Lower leg skin (tissue), 4 donors: Measurements from ENCODE around the gene SLC15A3. TPM values are rescaled to one million over a fixed set of nuclear protein-coding genes. Genes with fewer than 3 reads are reported as not detected.

Source experiments
- DNase-seq, 2 donors: peaks; one replicate each; pipeline ENCODE4 v3.0.0-alpha.2; 2019; ENCODE audit warnings: low spot score in 2 of 2
- H3K4me3 ChIP-seq: fragments of 200-600 bp; sonication (generic); 2 replicates; pipeline ENCODE4 v1.5.1; 2017; ENCODE audit warnings: mild to moderate bottlenecking, low read depth; ENCODE audit not compliant: poor library complexity, severe bottlenecking
- POLR2A ChIP-seq, 2 donors: fragments of 450-650 bp; IDR thresholded peaks; one replicate each; pipeline ENCODE4 v1.6.1; 2016 to 2017; ENCODE audit warnings: antibody characterized with exemption in 2 of 2, mild to moderate bottlenecking in 1 of 2, moderate library complexity in 1 of 2
- WGBS, 2 donors: methylation state at CpG; one replicate each; pipeline ENCODE4 v1.1.5; 2018; 5-methylcytosine and 5-hydroxymethylcytosine counted together
- intact Hi-C: fragments of 100-400 bp; cut with DNase I; formaldehyde crosslinking; loops from one replicate; pipeline ENCODE4 v1.15.0; 2023; ENCODE audit warnings: low total_unique reads
- total RNA-seq, 4 donors: library from RNA; depleted of rRNA; stranded (reverse); fragments of >200 nt; gene quantifications; one replicate each; pipeline ENCODE4 v1.1.0, GENCODE V29; 2016
- TF ChIP-seq, protein P1 (sequence below), 3 donors: fragments of 450-650 bp; IDR thresholded peaks; one replicate each; pipeline ENCODE4 v1.5.1; 2016; ENCODE audit warnings: antibody characterized with exemption in 3 of 3, mild to moderate bottlenecking in 3 of 3, moderate library complexity in 2 of 3

SLC15A3 gene
- total RNA-seq, 4 donors from 2014 or later = 4.4 to 7.4 (median 5.4) TPM

DNA sequence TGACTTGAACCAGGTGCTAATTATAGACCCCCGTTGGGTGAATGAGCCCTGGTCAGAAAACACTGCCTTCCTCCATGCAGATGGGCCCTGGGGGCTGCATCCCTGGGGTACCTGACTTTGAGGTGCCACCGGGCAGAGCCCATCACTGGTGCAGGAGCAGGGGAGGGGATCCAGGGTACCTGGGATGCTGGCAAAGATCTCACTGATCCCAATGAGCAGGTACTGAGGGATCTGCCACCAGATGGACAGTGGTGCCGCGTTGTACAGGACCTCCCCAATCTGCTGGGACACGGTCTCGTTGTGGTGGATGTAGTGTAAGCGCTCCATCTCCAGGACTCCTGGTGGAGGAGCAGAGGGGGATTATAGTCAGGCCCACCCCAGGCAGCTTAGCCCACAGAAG lies 12.7 kb downstream of the SLC15A3 start:
- WGBS, 2 donors = 91 to 95% methylated on average over 7 of the region's 7 CpGs
- no peak for TF ChIP-seq POLR2A (IDR thresholded peaks at IDR 0.05)
- TF ChIP-seq, protein P1, sequence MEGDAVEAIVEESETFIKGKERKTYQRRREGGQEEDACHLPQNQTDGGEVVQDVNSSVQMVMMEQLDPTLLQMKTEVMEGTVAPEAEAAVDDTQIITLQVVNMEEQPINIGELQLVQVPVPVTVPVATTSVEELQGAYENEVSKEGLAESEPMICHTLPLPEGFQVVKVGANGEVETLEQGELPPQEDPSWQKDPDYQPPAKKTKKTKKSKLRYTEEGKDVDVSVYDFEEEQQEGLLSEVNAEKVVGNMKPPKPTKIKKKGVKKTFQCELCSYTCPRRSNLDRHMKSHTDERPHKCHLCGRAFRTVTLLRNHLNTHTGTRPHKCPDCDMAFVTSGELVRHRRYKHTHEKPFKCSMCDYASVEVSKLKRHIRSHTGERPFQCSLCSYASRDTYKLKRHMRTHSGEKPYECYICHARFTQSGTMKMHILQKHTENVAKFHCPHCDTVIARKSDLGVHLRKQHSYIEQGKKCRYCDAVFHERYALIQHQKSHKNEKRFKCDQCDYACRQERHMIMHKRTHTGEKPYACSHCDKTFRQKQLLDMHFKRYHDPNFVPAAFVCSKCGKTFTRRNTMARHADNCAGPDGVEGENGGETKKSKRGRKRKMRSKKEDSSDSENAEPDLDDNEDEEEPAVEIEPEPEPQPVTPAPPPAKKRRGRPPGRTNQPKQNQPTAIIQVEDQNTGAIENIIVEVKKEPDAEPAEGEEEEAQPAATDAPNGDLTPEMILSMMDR (IDR thresholded peaks at IDR 0.05) = no peak
- no peak overlapping the region for H3K4me3 ChIP-seq
- intact Hi-C loops = no loop called here
- no peak for DNase-seq

DNA sequence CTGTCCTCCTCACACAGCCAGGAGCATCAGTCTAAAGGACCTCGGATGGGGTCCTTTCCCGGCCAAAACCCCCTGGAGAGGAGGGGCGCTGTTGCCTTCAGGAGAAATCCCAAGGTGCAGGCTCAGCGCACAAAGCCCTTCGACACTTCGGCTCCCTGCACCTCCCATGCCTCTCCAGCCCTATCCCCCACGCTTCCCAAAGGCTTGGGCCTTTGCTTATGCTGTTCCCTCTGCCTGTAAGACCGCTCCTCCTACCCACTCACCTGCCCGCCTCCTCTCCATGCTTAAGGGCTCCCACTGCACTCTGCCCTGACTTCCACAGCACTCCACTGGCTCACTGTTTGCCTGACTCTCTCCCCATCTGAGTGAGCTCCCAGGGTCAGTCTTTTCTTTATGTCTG lies 13.5 kb downstream of the SLC15A3 start:
- no peak overlapping the region for H3K4me3 ChIP-seq
- TF ChIP-seq, protein P1 (IDR thresholded peaks at IDR 0.05) = no peak
- no peak for TF ChIP-seq POLR2A (IDR thresholded peaks at IDR 0.05)
- peak in 1 of 2 donors; percentile 70 for DNase-seq
- intact Hi-C loops = no loop called here
- WGBS, 2 donors = 85 to 86% methylated on average over 9 of the region's 9 CpGs

DNA sequence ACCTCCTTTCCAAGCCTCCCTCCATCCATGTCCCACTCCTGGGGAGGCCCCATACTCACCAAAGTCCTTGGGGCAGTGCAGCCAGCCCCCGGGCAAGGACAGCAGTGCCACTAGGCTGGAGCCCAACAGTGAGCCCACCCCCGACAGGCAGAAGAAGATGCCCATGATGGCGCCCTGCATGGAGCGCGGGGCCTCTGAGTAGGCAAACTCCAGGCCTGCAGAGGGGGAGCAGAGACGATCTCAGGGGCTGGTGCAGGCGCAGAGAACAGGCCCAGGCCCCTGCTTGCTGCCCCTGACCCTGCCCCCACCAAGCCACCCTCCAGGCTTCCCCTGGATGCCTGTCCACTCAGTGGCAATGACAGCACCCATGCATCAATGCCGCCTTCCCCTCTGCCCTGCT lies 14.2 kb downstream of the SLC15A3 start:
- intact Hi-C loops = no loop called here
- no peak for TF ChIP-seq POLR2A (IDR thresholded peaks at IDR 0.05)
- TF ChIP-seq, protein P1 (IDR thresholded peaks at IDR 0.05) = no peak
- peak in 1 of 2 donors; percentile 64 for DNase-seq
- H3K4me3 ChIP-seq = no peak overlapping the region
- 97 to 98% methylated on average over 8 of the region's 8 CpGs for WGBS, 2 donors

DNA sequence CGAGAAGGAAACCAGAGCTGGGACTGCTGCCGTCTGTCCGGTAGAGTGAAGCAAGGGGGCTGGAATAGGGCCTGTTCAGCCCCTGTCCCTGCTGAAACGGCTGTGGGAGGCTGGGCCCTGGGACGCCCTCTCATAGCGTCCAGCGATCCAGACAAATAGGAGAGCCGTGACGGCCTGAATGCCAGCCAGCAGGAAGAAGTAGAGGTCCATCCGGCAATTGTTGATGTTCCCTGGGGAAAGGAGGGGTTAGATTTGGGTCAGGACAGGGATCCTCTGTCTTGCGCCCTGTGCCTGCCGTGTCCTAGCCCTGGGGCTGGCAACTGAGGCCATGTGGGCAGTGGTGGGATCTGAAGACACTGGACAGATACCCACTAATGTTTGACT lies 14.8 kb downstream of the SLC15A3 start:
- WGBS, 2 donors = 76 to 81% methylated on average over 12 of the region's 12 CpGs
- no peak overlapping the region for H3K4me3 ChIP-seq
- no peak for TF ChIP-seq POLR2A (IDR thresholded peaks at IDR 0.05)
- TF ChIP-seq, protein P1 (IDR thresholded peaks at IDR 0.05) = no peak
- intact Hi-C loops = no loop called here
- no peak for DNase-seq

DNA sequence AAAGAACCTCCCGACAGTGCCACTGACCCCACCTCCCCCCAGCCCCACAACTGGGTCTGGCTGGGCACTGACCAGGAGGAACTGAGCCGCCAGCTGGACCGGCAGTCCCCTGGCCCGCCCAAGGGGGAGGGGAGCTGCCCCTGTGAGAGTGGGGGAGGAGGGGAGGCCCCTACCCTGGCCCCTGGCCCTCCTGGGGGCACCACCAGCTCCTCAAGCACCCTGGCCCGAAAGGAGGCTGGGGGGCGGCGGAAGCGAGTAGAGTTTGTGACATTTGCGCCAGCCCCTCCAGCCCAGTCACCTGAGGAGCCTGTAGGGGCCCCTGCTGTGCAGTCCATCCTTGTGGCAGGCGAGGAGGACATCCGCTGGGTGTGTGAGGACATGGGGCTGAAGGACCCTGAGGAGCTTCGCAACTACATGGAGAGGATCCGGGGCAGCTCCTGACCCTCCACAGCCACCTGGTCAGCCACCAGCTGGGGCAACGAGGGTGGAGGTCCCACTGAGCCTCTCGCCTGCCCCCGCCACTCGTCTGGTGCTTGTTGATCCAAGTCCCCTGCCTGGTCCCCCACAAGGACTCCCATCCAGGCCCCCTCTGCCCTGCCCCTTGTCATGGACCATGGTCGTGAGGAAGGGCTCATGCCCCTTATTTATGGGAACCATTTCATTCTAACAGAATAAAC lies 15.4 kb downstream of the SLC15A3 start:
- H3K4me3 ChIP-seq = no peak overlapping the region
- intact Hi-C loops = no loop called here
- TF ChIP-seq, protein P1 (IDR thresholded peaks at IDR 0.05) = no peak
- no peak for TF ChIP-seq POLR2A (IDR thresholded peaks at IDR 0.05)
- 91 to 94% methylated on average over 11 to 17 of the region's 18 CpGs for WGBS, 2 donors
- peak in 1 of 2 donors; percentile 82 for DNase-seq
